HG02642 (cell line): ENCODE data around the gene PCSK6.
A peak's percentile ranks its signal among the peaks of the same experiment; 100 is the strongest.
"Not testable (repeated sequence)": the region's sequence is repeated elsewhere in the genome, so short reads cannot be mapped to it uniquely, and the experiment has no call there.

Experiments
- ATAC-seq: cut with Tn5 transposase; IDR thresholded peaks from one replicate; pipeline ENCODE4 v1.9.1; 2021; ENCODE audit warnings: mild to moderate bottlenecking; ENCODE audit not compliant: unreplicated experiment, poor library complexity

PCSK6 gene

DNA sequence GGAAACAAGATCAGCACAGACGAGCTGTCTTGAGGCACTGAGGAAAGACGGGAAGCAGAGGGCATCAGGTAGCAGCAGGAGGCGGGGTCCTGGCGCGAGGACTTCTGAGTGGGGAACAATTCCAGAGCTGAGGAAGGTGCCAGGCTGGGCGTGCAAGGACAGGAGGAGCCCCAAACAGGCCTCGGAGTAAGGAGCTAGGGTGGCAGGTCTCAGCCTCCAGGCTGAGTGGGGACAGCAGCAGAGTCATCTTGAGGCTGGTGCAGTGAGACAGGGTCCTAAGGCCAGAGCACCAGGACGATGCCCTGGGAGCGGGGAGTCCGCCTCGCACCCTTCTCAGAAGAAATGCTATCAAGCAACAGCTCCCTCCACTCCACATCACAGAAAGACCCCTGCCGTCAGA is 78.4 kb downstream of the PCSK6 start:
- no peak for ATAC-seq

DNA sequence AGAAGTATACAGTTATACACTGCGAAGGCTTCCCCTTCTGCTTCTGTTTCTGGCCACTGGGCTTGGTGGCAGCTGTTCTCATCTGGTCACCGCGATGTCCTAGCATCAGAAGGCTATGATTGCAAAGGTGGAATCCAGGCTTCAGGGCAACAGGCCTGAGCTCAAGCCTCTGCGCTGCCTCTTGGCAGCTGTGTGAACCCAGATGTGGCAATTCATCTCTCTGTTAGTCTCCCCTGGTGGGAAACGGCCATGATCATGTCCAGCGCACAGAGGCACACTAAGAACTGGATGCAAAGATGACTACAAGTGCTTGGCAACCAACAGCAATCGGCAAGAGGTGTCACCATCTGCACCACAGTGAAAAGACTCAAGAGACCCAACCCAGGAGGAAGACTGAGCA is 78.9 kb downstream of the PCSK6 start:
- no peak for ATAC-seq

GRCh38 chr15:101409621-101410020 is 79.9 kb downstream of the PCSK6 start:
- ATAC-seq: no peak

DNA sequence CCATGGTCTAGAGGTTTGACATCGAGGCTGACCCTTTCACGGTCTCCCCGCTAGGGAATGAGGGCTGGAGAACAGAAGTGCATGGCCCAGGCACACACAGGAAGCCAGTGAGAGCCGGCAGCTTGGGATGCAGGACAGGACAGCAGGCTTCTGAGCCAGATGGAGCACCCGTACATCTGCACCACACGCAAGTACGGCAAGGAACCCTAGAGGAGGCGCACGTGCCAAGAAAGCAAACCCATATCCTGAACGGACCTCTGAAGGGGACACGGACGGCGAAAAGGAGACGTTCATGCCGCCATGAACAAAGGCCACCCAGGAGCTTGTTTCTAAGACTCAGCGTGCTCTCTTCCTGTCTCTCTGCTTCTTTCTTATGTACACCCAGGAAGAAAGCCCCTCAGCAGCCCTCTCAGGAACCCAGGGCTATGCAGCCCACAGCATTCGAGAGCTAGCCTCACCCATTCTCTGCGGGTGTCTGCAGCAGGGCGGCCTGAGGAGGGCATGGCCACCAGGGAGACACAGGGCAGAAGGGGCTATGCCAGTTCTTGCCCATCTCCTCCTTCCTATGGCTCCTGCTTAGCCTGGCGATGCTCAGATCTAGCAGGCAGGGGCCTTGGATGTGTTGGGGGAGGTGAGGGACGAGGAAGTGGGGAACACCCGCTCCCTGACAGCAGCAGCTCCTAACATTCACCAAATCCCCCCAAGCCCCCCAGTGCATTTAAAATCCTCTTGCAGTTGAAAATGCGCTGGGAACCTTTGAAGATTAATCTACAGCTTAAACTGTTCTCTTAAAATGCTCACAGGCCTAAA is 81.3 kb downstream of the PCSK6 start:
- no peak for ATAC-seq

DNA sequence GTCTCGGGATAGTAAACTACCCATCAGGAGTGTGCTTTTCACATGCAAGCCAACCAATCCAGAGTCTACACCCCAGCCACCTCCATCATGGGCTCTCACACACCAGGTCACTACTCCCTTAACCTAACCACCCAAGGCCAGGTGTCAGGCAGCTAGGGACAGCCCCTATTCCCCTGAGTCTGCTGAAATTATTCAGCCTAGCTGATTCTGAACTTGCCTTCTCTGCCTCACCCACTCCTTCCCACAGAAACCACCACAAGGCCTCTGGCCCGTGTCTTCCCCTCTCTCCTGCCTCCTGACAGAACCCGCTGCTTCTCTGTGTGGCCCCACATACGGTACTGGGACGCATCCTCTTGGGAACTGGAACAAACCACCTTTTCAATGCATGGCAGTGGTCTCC is 82.1 kb downstream of the PCSK6 start:
- peak; percentile 99 for ATAC-seq

DNA sequence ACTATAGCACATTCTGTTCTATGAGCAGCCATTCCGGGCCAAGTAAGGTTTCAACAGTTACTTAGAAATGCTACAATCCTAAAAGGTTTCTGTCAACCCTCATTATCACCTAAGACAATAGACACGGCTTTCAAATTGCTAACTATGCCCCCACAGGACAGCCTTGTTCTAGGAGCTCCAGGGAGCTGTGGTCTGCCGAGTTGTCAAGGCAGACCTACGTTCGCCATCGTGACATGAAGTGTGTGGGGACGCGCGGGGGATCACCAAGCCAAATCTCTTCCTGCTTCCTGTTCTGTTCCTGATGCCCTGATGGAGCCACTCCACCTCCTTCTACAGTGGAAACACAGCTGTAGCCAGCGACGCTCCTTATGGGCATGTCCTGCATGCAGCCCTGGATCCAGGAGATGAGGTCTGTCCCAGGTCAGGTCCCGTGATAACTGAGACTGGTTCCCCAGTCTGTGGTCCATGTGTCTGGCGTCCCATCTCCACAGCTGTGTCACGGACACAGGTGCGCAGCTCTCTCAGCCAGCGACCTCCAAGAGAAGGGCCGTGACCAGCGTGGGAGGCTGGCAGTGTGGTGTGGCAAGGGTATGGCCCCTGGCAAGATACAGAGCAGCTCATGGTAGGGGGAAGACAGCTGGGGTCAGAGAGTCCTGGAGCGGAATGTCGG is 82.8 kb downstream of the PCSK6 start:
- no peak for ATAC-seq

- no peak for ATAC-seq
Measured at GRCh38 chr15:101406036-101406435, 83.5 kb downstream of the PCSK6 start.

GRCh38 chr15:101404245-101404644 is 85.3 kb downstream of the PCSK6 start:
- ATAC-seq: no peak

- not testable (repeated sequence) for ATAC-seq
Measured at GRCh38 chr15:101402883-101403282, 86.6 kb downstream of the PCSK6 start.

DNA sequence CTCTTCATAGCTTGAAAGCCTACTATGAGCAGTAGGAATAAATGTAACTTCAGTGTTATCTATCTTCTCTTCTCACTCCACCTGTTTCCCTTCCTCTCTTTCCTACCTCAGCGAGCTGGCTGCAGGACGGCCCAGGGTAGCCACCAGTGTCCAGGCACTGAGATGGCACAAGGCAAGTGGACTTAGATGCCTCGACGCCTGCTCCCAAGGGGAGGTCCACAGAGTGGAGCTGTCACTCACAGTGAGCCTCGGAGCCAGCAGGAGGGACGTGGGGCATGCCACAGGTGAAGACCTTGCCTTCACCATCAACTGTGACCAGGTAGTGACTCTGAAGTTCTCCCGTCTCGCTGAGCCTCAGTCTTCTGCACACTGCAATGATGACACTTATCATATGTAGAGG is 88.2 kb downstream of the PCSK6 start:
- ATAC-seq: no peak

DNA sequence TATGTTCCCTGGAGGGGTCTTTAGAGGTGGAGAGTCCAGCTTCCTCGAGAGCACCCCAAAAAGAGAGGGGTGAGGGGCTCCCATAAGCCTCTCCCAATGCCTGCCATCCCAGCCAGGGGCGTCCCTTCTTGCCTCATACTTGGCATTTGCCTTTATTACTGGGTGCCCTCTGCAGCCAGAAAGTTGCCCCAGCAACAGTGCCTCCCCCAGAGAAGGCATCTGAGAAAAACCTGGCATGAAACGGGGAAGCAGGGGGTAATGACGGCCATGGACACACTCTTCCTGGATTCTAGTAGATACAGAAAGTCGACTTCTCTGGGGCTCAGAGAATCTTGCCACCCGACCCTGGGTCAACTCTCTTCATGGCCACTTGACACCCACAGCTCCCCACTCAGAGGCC is 90.1 kb downstream of the PCSK6 start:
- ATAC-seq: no peak

- ATAC-seq: no peak
Measured at GRCh38 chr15:101398247-101398646, 91.3 kb downstream of the PCSK6 start.

GRCh38 chr15:101397521-101398003 is 91.9 kb downstream of the PCSK6 start:
- no peak for ATAC-seq

- ATAC-seq: no peak
Measured at GRCh38 chr15:101396484-101397261, 92.8 kb downstream of the PCSK6 start.

- no peak for ATAC-seq
Measured at GRCh38 chr15:101394654-101395053, 94.9 kb downstream of the PCSK6 start.

- no peak for ATAC-seq
Measured at GRCh38 chr15:101394056-101394630, 95.4 kb downstream of the PCSK6 start.

- ATAC-seq: no peak
Measured at GRCh38 chr15:101393172-101393571, 96.3 kb downstream of the PCSK6 start.

GRCh38 chr15:101391981-101392640 is 97.4 kb downstream of the PCSK6 start:
- peak; percentile 69 for ATAC-seq

- no peak for ATAC-seq
Measured at GRCh38 chr15:101391431-101391830, 98.1 kb downstream of the PCSK6 start.

GRCh38 chr15:101390462-101390861 is 99.0 kb downstream of the PCSK6 start:
- ATAC-seq: no peak
